OCI-LY3 (cell line): ENCODE measurements around the gene ZNF648.

ENCODE experiments used
- H2AFZ ChIP-seq: fragments of 200-600, 300-600 bp; shearing (Covaris generic); 2 replicates; pipeline ENCODE4 v1.6.0; 2014; ENCODE audit warnings: antibody characterized with exemption, low read depth, low read length
- H3K27ac ChIP-seq: fragments of 200-600, 300-600 bp; sonication (generic); 2 replicates; pipeline ENCODE4 v1.5.1; 2014; ENCODE audit warnings: mild to moderate bottlenecking, low read length, moderate library complexity, mixed read lengths
- H3K27me3 ChIP-seq: fragments of 200-600, 300-600 bp; sonication (generic); 2 replicates; pipeline ENCODE4 v1.6.1; 2014; ENCODE audit warnings: low read depth, low read length, mixed read lengths
- H3K36me3 ChIP-seq: fragments of 200-600, 300-600 bp; sonication (generic); replicated peaks from 2 replicates; pipeline ENCODE3; 2014; ENCODE audit warnings: low read depth, low read length, mixed read lengths
- H3K4me1 ChIP-seq: fragments of 300-600, 200-600 bp; sonication (generic); 2 replicates; pipeline ENCODE4 v1.6.1; 2014; ENCODE audit warnings: low read length, mixed read lengths
- H3K4me2 ChIP-seq: fragments of 200-600, 300-600 bp; sonication (generic); 2 replicates; pipeline ENCODE4 v1.6.1; 2014; ENCODE audit warnings: low read length, mixed read lengths
- H3K4me3 ChIP-seq: fragments of 300-600, 200-600 bp; sonication (generic); 2 replicates; pipeline ENCODE4 v1.5.1; 2014; ENCODE audit warnings: antibody characterized with exemption, mild to moderate bottlenecking, low read length, moderate library complexity
- H3K79me2 ChIP-seq: fragments of 300-600, 200-600 bp; shearing (Covaris generic); 2 replicates; pipeline ENCODE4 v1.6.1; 2014; ENCODE audit warnings: mild to moderate bottlenecking, low read length, mixed read lengths
- H3K9ac ChIP-seq: fragments of 300-600, 200-600 bp; shearing (Covaris generic); 2 replicates; pipeline ENCODE4 v1.6.0; 2014; ENCODE audit warnings: mild to moderate bottlenecking, low read length, moderate library complexity
- H3K9me3 ChIP-seq: fragments of 200-600, 300-600 bp; shearing (Covaris generic); 2 replicates; pipeline ENCODE4 v1.6.1; 2014; ENCODE audit warnings: low read length, mixed read lengths; ENCODE audit not compliant: insufficient read depth
- H4K20me1 ChIP-seq: fragments of 200-600, 300-600 bp; sonication (generic); 2 replicates; pipeline ENCODE4 v1.6.1; 2016; ENCODE audit warnings: low read length, mixed read lengths; ENCODE audit not compliant: insufficient read depth
- EZH2phosphoT487 ChIP-seq: fragments of 200-600 bp; shearing (Covaris generic); IDR thresholded peaks from 2 replicates; pipeline ENCODE4 v1.6.1; 2018; ENCODE audit warnings: antibody characterized with exemption, mixed run types, low read depth
- TF ChIP-seq, protein P1 (sequence below): fragments of 200-600, 300-600 bp; sonication (generic); IDR thresholded peaks from 2 replicates; pipeline ENCODE4 v1.5.1; 2014; ENCODE audit warnings: antibody characterized with exemption, low read length, low read depth

ZNF648 gene

GRCh38 chr1:182062223-182062622, 711 bp upstream of the ZNF648 start:
- Histone ChIP-seq H3K4me2 (no peak overlapping the region), H2AFZ (no peak overlapping the region), H3K9ac (no peak overlapping the region), H3K4me1 (no peaks in the 10 kb centered on the region), H4K20me1 (no peaks in the 10 kb centered on the region), H3K9me3 (no peaks in the 10 kb centered on the region), H3K79me2 (no peaks in the 10 kb centered on the region), H3K27ac (no peak overlapping the region), H3K27me3 (peaks cover 28% of the 10 kb centered on the region; the same call in 1 of the 2 replicates), H3K4me3 (no peak overlapping the region), H3K36me3 (no peaks in the 10 kb centered on the region)
- no peak for TF ChIP-seq EZH2phosphoT487
- TF ChIP-seq, protein P1, sequence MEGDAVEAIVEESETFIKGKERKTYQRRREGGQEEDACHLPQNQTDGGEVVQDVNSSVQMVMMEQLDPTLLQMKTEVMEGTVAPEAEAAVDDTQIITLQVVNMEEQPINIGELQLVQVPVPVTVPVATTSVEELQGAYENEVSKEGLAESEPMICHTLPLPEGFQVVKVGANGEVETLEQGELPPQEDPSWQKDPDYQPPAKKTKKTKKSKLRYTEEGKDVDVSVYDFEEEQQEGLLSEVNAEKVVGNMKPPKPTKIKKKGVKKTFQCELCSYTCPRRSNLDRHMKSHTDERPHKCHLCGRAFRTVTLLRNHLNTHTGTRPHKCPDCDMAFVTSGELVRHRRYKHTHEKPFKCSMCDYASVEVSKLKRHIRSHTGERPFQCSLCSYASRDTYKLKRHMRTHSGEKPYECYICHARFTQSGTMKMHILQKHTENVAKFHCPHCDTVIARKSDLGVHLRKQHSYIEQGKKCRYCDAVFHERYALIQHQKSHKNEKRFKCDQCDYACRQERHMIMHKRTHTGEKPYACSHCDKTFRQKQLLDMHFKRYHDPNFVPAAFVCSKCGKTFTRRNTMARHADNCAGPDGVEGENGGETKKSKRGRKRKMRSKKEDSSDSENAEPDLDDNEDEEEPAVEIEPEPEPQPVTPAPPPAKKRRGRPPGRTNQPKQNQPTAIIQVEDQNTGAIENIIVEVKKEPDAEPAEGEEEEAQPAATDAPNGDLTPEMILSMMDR, result no peak

GRCh38 chr1:182060877-182061276, 635 bp downstream of the ZNF648 start:
- Histone ChIP-seq H3K27me3 (peaks cover 28% of the 10 kb centered on the region; the same call in 1 of the 2 replicates), H4K20me1 (no peaks in the 10 kb centered on the region), H3K4me3 (no peak overlapping the region), H3K4me2 (no peak overlapping the region), H3K27ac (no peak overlapping the region), H3K9ac (no peak overlapping the region), H3K79me2 (no peaks in the 10 kb centered on the region), H3K9me3 (no peaks in the 10 kb centered on the region), H3K4me1 (no peaks in the 10 kb centered on the region), H3K36me3 (no peaks in the 10 kb centered on the region), H2AFZ (no peak overlapping the region)
- TF ChIP-seq EZH2phosphoT487, result no peak
- TF ChIP-seq, protein P1, result no peak

DNA sequence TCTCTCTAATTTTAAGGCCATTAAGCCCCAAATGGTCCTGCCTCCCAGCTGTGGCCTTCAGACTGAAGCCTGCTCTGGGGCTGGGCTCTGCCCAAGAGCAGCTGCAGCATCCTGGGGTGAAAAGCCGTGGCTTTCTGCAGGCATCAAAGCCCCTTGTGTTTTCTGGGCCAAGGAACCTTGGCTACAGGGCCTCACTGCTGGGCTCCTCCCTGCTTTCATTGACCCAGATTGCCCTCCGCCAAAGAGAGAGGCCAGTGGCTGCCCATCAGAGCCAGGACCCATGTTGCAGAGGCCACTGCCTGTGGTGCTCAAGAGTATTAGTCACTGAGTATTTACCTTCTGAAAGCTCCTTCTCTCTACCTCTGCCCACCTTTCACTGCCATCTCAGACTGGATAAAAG, 1.6 kb downstream of the ZNF648 start:
- no peak for TF ChIP-seq EZH2phosphoT487
- TF ChIP-seq, protein P1, result no peak
- Histone ChIP-seq H3K9ac (no peak overlapping the region), H4K20me1 (no peaks in the 10 kb centered on the region)

DNA sequence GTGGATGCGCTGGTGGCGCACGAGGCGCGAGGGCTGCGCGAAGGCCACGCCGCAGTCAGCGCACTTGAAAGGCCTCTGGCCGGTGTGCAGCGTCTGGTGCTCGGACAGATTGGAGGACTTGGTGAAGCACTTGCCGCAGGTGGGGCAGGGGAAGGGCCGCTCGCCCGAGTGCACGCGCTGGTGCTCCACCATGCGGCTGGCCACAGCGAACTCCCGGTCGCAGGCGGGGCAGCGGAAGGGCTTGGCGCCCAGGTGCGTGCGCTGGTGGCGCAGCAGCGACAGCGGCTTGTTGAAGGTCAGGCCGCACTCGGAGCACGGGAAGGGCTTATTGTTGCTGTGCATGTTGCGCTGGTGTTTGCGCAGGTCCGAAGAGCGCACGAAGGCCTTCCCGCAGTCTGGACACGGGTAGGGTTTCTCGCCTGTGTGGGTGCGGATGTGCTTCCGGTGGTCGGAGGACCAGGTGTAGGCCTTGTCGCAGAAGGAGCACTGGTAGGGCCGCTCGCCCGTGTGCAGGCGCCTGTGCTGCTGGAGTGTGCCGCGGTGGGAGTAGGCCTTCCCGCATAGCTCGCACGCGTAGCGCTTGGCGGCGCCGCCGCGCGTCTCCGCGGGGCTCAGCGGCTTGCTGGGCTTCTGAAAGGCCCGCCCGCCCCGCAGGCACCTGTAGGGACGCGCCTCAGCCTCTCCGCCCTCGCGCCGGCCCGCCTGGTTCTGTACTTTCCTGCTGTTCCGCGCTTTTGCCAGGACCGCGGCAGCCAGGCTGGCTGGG, 4.7 kb downstream of the ZNF648 start:
- no peak overlapping the region for H3K4me2 ChIP-seq
- H3K27ac ChIP-seq, result no peak overlapping the region
- no peaks in the 10 kb centered on the region for H3K4me1 ChIP-seq
- no peaks in the 10 kb centered on the region for H4K20me1 ChIP-seq
- H3K79me2 ChIP-seq, result no peaks in the 10 kb centered on the region
- no peak overlapping the region for H2AFZ ChIP-seq
- no peak overlapping the region for H3K4me3 ChIP-seq
- H3K9me3 ChIP-seq, result no peaks in the 10 kb centered on the region
- no peaks in the 10 kb centered on the region for H3K36me3 ChIP-seq
- peaks cover 17% of the 10 kb centered on the region; the same call in 1 of the 2 replicates for H3K27me3 ChIP-seq
- no peak for TF ChIP-seq EZH2phosphoT487
- TF ChIP-seq, protein P1, result no peak
- H3K9ac ChIP-seq, result no peak overlapping the region

More for the DNA sequence above, 1.6 kb downstream of the ZNF648 start:
- Histone ChIP-seq H3K9me3 (no peaks in the 10 kb centered on the region), H2AFZ (no peak overlapping the region), H3K79me2 (no peaks in the 10 kb centered on the region), H3K4me2 (no peak overlapping the region), H3K27me3 (peaks cover 26% of the 10 kb centered on the region; the same call in 1 of the 2 replicates), H3K27ac (no peak overlapping the region), H3K4me3 (no peak overlapping the region), H3K36me3 (no peaks in the 10 kb centered on the region), H3K4me1 (no peaks in the 10 kb centered on the region)
